SK-N-SH (cell line): ENCODE results near the gene CCDC150. TPM values are rescaled to one million over a fixed set of nuclear protein-coding genes. Genes with fewer than 3 reads are reported as not detected.

Source experiments
- CTCF ChIA-PET: fragments of 300-600, 350-600 bp; formaldehyde crosslinking; extraction: SDS; loops from one replicate; lab custom pipeline; 2021; lab: Yijun Ruan, JAX
- POLR2A ChIA-PET: fragments of 350-600 bp; sonication (Branson Sonifier 250); formaldehyde crosslinking; extraction: SDS; loops from one replicate; lab custom pipeline; 2020; ENCODE audit warnings: antibody characterized with exemption, inconsistent platforms; lab: Yijun Ruan, JAX
- DNase-seq: peaks from one replicate; pipeline ENCODE4 v3.0.0; 2012
- H2AFZ ChIP-seq: fragments of 200-600 bp; sonication (generic); 2 replicates; pipeline ENCODE4 v1.8.1; 2016; ENCODE audit warnings: antibody characterized with exemption, mild to moderate bottlenecking, low read depth
- H3F3A ChIP-seq: fragments of 200-600 bp; sonication (generic); replicated peaks from 2 replicates; pipeline ENCODE3; 2016; ENCODE audit warnings: antibody characterized with exemption, mild to moderate bottlenecking; ENCODE audit not compliant: insufficient read depth
- H3K27ac ChIP-seq, 2 experiments: fragments of 200-500 bp in 1 of 2; fragments of 200-600 bp in 1 of 2; sonication (Bioruptor generic) in 1 of 2; sonication (generic), shearing (Covaris generic) in 1 of 2; 2 replicates each; pipeline versions ENCODE4 v1.5.1 to v1.6.1; 2014 to 2016; ENCODE audit warnings: low read depth in 2 of 2, inconsistent platforms in 1 of 2, low read length in 1 of 2, mild to moderate bottlenecking in 1 of 2, mixed read lengths in 1 of 2
- H3K27me3 ChIP-seq: fragments of 200-600 bp; sonication (generic), shearing (Covaris generic); 2 replicates; pipeline ENCODE4 v1.6.1; 2016; ENCODE audit warnings: mixed run types; ENCODE audit not compliant: insufficient read depth
- H3K36me3 ChIP-seq, 2 experiments: fragments of 200-500 bp in 1 of 2; fragments of 200-600 bp in 1 of 2; sonication (Bioruptor generic) in 1 of 2; sonication (generic) in 1 of 2; replicated peaks in 1 of 2; 2 replicates each; pipeline versions ENCODE3 to v1.5.1; 2014 to 2016; ENCODE audit warnings: low read length in 1 of 2, mild to moderate bottlenecking in 1 of 2; ENCODE audit not compliant: insufficient read depth in 2 of 2, control insufficient read depth in 1 of 2
- H3K4me1 ChIP-seq, 2 experiments: fragments of 200-500 bp in 1 of 2; fragments of 200-600 bp in 1 of 2; sonication (Bioruptor generic) in 1 of 2; sonication (generic), shearing (Covaris generic) in 1 of 2; 2 replicates each; pipeline versions ENCODE4 v1.5.1 to v1.6.1; 2014 to 2016; ENCODE audit warnings: low read depth in 1 of 2, low read length in 1 of 2, mixed run types in 1 of 2; ENCODE audit not compliant: insufficient read depth in 2 of 2, control insufficient read depth in 1 of 2
- H3K4me2 ChIP-seq: fragments of 200-600 bp; sonication (generic), shearing (Covaris generic); 2 replicates; pipeline ENCODE4 v1.6.1; 2017; ENCODE audit warnings: mixed run types
- H3K4me3 ChIP-seq, 2 experiments: fragments of 200-500 bp in 1 of 2; fragments of 200-600 bp in 1 of 2; sonication (Bioruptor generic) in 1 of 2; sonication (generic), shearing (Covaris generic) in 1 of 2; 2 replicates each; pipeline versions ENCODE4 v1.5.1 to v1.8.1; 2014 to 2016; ENCODE audit warnings: low read depth in 2 of 2, inconsistent platforms in 1 of 2, low read length in 1 of 2, mild to moderate bottlenecking in 1 of 2, mixed read lengths in 1 of 2, moderate library complexity in 1 of 2
- H3K79me2 ChIP-seq: fragments of 200-600 bp; sonication (generic); 2 replicates; pipeline ENCODE4 v1.8.1; 2017; ENCODE audit warnings: mild to moderate bottlenecking; ENCODE audit not compliant: insufficient read depth
- H3K9ac ChIP-seq: fragments of 200-600 bp; sonication (generic); 2 replicates; pipeline ENCODE4 v1.6.1; 2017; ENCODE audit warnings: mixed run types
- H3K9me2 ChIP-seq: fragments of 200-600 bp; sonication (generic); 2 replicates; pipeline ENCODE4 v1.6.1; 2017; ENCODE audit warnings: mixed run types
- H3K9me3 ChIP-seq: fragments of 200-600 bp; sonication (generic); 2 replicates; pipeline ENCODE4 v1.6.1; 2017; ENCODE audit warnings: mixed run types, mild to moderate bottlenecking, moderate library complexity
- H4K20me1 ChIP-seq: fragments of 200-600 bp; sonication (generic); 2 replicates; pipeline ENCODE4 v1.6.1; 2017; ENCODE audit warnings: mild to moderate bottlenecking, mixed run types; ENCODE audit not compliant: insufficient read depth
- CHD2 ChIP-seq: fragments of 150-350 bp; IDR thresholded peaks from 2 replicates; pipeline ENCODE4 v1.6.1; 2018; ENCODE audit warnings: low read length; ENCODE audit not compliant: partially characterized antibody
- FOXJ3 ChIP-seq: sonication (generic); formaldehyde crosslinking; IDR thresholded peaks from 2 replicates; pipeline ENCODE4 v1.5.1; 2020; ENCODE audit warnings: mild to moderate bottlenecking, missing genetic modification reagents
- JUND ChIP-seq: IDR thresholded peaks from 2 replicates; pipeline ENCODE4 v1.4.0; 2012
- MXI1 ChIP-seq: IDR thresholded peaks from 2 replicates; pipeline ENCODE4 v1.6.1; 2012; ENCODE audit warnings: mild to moderate bottlenecking, low read depth, low read length, improper control_type of control experiment
- NFIC ChIP-seq: IDR thresholded peaks from 2 replicates; pipeline ENCODE4 v1.4.0; 2012; ENCODE audit warnings: borderline replicate concordance
- NRF1 ChIP-seq: IDR thresholded peaks from 2 replicates; pipeline ENCODE4 v1.6.1; 2012; ENCODE audit warnings: low read depth, mild to moderate bottlenecking, low read length
- PBX3 ChIP-seq: IDR thresholded peaks from 2 replicates; pipeline ENCODE4; 2012
- RAD21 ChIP-seq: IDR thresholded peaks from 2 replicates; pipeline ENCODE4 v1.6.1; 2012; ENCODE audit warnings: mild to moderate bottlenecking, low read length
- RCOR1 ChIP-seq: fragments of 150-350 bp; IDR thresholded peaks from 2 replicates; pipeline ENCODE4 v1.6.1; 2017; ENCODE audit warnings: antibody characterized with exemption, low read length
- RXRA ChIP-seq: IDR thresholded peaks from 2 replicates; pipeline ENCODE4 v1.4.0; 2012; ENCODE audit warnings: low read depth, mild to moderate bottlenecking, borderline replicate concordance
- SIN3A ChIP-seq: IDR thresholded peaks from 2 replicates; pipeline ENCODE4 v1.6.1; 2012; ENCODE audit warnings: low read depth, mild to moderate bottlenecking, low read length, moderate library complexity, borderline replicate concordance
- TCF12 ChIP-seq: IDR thresholded peaks from 2 replicates; pipeline ENCODE4 v1.4.0; 2012
- TEAD4 ChIP-seq: IDR thresholded peaks from 2 replicates; pipeline ENCODE4 v1.4.0; 2012; ENCODE audit warnings: mild to moderate bottlenecking, borderline replicate concordance; ENCODE audit not compliant: insufficient read depth
- USF1 ChIP-seq: IDR thresholded peaks from 2 replicates; pipeline ENCODE4 v1.4.0; 2012; ENCODE audit warnings: low read depth, borderline replicate concordance
- YY1 ChIP-seq: IDR thresholded peaks from 2 replicates; pipeline ENCODE4 v1.4.0; 2012; ENCODE audit warnings: low read depth, mild to moderate bottlenecking
- WGBS: methylation state at CpG from one replicate; pipeline ENCODE4 v1.1.6; 2017; ENCODE audit warnings: low lambda C conversion rate; 5-methylcytosine and 5-hydroxymethylcytosine counted together
- polyA plus RNA-seq, 3 experiments: library from polyadenylated mRNA; depleted of rRNA; stranded (reverse); fragments of >200 nt; gene quantifications; 2 replicates each; pipeline ENCODE4 v1.2.3, GENCODE V29; 2012
- TF ChIP-seq, protein P1 (sequence below): IDR thresholded peaks from 2 replicates; pipeline ENCODE4 v1.4.0; 2012; ENCODE audit warnings: low read depth
- TF ChIP-seq, protein P2 (sequence below): fragments of 150-350 bp; IDR thresholded peaks from 2 replicates; pipeline ENCODE4 v1.6.1; 2017; ENCODE audit warnings: antibody characterized with exemption, low read length, low read depth, borderline replicate concordance
- TF ChIP-seq, protein P3 (sequence below): fragments of 150-350 bp; IDR thresholded peaks from 2 replicates; pipeline ENCODE4 v1.6.1; 2016; ENCODE audit warnings: mild to moderate bottlenecking, low read depth, low read length

Gene CCDC150
- polyA plus RNA-seq, 1 of the 3 experiments (the other 2 are of a cell fraction) = 4.6 TPM

GRCh38 chr2:196652869-196653268, 13.4 kb downstream of the CCDC150 start:
- POLR2A ChIA-PET = no interaction called here
- no peak overlapping the region for H3K27ac ChIP-seq
- TF ChIP-seq, protein P1, sequence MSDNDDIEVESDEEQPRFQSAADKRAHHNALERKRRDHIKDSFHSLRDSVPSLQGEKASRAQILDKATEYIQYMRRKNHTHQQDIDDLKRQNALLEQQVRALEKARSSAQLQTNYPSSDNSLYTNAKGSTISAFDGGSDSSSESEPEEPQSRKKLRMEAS = no peak
- TF ChIP-seq, protein P2, sequence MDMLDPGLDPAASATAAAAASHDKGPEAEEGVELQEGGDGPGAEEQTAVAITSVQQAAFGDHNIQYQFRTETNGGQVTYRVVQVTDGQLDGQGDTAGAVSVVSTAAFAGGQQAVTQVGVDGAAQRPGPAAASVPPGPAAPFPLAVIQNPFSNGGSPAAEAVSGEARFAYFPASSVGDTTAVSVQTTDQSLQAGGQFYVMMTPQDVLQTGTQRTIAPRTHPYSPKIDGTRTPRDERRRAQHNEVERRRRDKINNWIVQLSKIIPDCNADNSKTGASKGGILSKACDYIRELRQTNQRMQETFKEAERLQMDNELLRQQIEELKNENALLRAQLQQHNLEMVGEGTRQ = no peak
- TF ChIP-seq USF1 (no peak), JUND (no peak), NFIC (no peak)
- CTCF ChIA-PET = no interaction called here
- H3K9me2 ChIP-seq = no peaks in the 10 kb centered on the region
- H4K20me1 ChIP-seq = no peaks in the 10 kb centered on the region
- H3K9me3 ChIP-seq = peaks cover 15% of the 10 kb centered on the region; the same call in 1 of the 2 replicates
- H2AFZ ChIP-seq = no peak overlapping the region
- no peak for DNase-seq
- no peaks in the 10 kb centered on the region for H3K4me1 ChIP-seq
- no peak overlapping the region for H3K9ac ChIP-seq
- H3K27me3 ChIP-seq = no peaks in the 10 kb centered on the region
- H3K36me3 ChIP-seq = peaks cover 0 to 22% of the 10 kb centered on the region in 2 experiments
- H3K79me2 ChIP-seq = peaks cover 36% of the 10 kb centered on the region
- no peak overlapping the region for H3K4me2 ChIP-seq
- WGBS = 100% methylated on average over 1 of the region's 1 CpG
- H3F3A ChIP-seq = no peaks in the 10 kb centered on the region
- H3K4me3 ChIP-seq = no peak overlapping the region

GRCh38 chr2:196653843-196654242, 14.3 kb downstream of the CCDC150 start:
- ChIA-PET CTCF (no interaction called here), POLR2A (no interaction called here)
- H3K4me2 ChIP-seq = no peak overlapping the region
- no peak overlapping the region for H3K27ac ChIP-seq
- peaks cover 15% of the 10 kb centered on the region; the same call in 1 of the 2 replicates for H3K9me3 ChIP-seq
- DNase-seq = no peak
- TF ChIP-seq RCOR1 (no peak), RXRA (no peak), RAD21 (no peak), TCF12 (no peak), JUND (no peak)
- H4K20me1 ChIP-seq = no peaks in the 10 kb centered on the region
- H3K4me1 ChIP-seq = no peaks in the 10 kb centered on the region
- H3K36me3 ChIP-seq = peaks cover 0 to 26% of the 10 kb centered on the region in 2 experiments
- WGBS = 84% methylated on average over 1 of the region's 1 CpG
- no peaks in the 10 kb centered on the region for H3K27me3 ChIP-seq
- no peak overlapping the region for H2AFZ ChIP-seq
- no peak overlapping the region for H3K9ac ChIP-seq
- H3F3A ChIP-seq = no peaks in the 10 kb centered on the region
- peaks cover 29% of the 10 kb centered on the region for H3K79me2 ChIP-seq
- no peaks in the 10 kb centered on the region for H3K9me2 ChIP-seq
- H3K4me3 ChIP-seq = no peak overlapping the region

DNA sequence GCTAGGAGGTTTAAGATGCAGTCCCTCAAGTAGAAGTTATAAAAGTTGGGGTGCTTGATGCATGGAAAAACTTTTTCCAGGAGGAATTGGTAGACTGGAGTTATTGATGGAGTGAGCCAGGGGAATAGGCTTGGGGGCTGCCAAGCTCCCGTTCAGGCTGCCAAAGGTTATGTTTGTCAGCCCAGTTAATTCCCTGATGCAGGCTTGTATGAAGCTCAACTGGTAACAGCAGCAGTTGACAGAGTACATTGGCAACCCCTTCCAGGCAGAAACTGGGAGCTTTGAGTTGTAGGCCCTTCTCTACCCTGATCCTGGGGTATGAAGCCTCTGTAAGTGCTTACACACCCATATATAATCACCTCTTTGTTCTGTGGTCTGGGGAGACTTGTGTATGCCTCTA, 16.2 kb downstream of the CCDC150 start:
- Histone ChIP-seq H3K9me3 (peaks cover 10% of the 10 kb centered on the region; the same call in 1 of the 2 replicates), H3K27me3 (no peaks in the 10 kb centered on the region), H3K4me2 (no peak overlapping the region), H2AFZ (no peak overlapping the region), H3K36me3 (peaks cover 0 to 27% of the 10 kb centered on the region in 2 experiments), H3F3A (no peaks in the 10 kb centered on the region), H3K9ac (no peak overlapping the region), H4K20me1 (no peaks in the 10 kb centered on the region), H3K4me1 (peaks cover 0 to 5% of the 10 kb centered on the region in 2 experiments; a peak in 1 of 4 replicates), H3K9me2 (no peaks in the 10 kb centered on the region), H3K79me2 (peaks cover 24% of the 10 kb centered on the region), H3K4me3 (no peak overlapping the region), H3K27ac (no peak overlapping the region)
- CTCF ChIA-PET = interaction anchor here (1.1 kb wide), 1 partner anchor 103 kb away, joined by 3 read pairs; no protein-coding TSS in a partner anchor
- no peak for DNase-seq
- 100% methylated on average over 1 of the region's 1 CpG for WGBS
- POLR2A ChIA-PET = no interaction called here
- TF ChIP-seq SIN3A = no peak
- TF ChIP-seq YY1 = no peak
- TF ChIP-seq NRF1 = no peak
- no peak for TF ChIP-seq CHD2
- TF ChIP-seq JUND = no peak
- TF ChIP-seq FOXJ3 (CRISPR knock-in tag) = no peak
- no peak for TF ChIP-seq TEAD4
- TF ChIP-seq PBX3 = no peak
- no peak for TF ChIP-seq MXI1
- no peak for TF ChIP-seq RAD21
- TF ChIP-seq, protein P3, sequence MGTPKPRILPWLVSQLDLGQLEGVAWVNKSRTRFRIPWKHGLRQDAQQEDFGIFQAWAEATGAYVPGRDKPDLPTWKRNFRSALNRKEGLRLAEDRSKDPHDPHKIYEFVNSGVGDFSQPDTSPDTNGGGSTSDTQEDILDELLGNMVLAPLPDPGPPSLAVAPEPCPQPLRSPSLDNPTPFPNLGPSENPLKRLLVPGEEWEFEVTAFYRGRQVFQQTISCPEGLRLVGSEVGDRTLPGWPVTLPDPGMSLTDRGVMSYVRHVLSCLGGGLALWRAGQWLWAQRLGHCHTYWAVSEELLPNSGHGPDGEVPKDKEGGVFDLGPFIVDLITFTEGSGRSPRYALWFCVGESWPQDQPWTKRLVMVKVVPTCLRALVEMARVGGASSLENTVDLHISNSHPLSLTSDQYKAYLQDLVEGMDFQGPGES = no peak
- TF ChIP-seq, protein P2 = no peak
- TF ChIP-seq TCF12 = no peak
